ENCODE data around the gene EVI2A. TPM values are rescaled to one million over a fixed set of nuclear protein-coding genes. Genes with fewer than 3 reads are reported as not detected.

Gene EVI2A
- total RNA-seq, 1 experiment from 2014 or later = 2.6 TPM

- DNase-seq (ENCODE audit: unreplicated experiment) = no peak
- peaks cover 21% of the 10 kb centered on the region for H3K36me3 Mint-ChIP-seq (ENCODE audit: insufficient read depth, unreplicated experiment)
- intact Hi-C loops (cut with micrococcal nuclease) = no loop called here
- no peak for TF ChIP-seq CTCF (IDR thresholded peaks at IDR 0.05; ENCODE audit: unreplicated experiment)
- BruUV-seq (replicated peaks) = no TSS peak
- H3K27me3 Mint-ChIP-seq (ENCODE audit: insufficient read depth, unreplicated experiment) = no peaks in the 10 kb centered on the region
- ChIA-PET POLR2A (interaction anchor here (0.6 kb wide), 1 partner anchor 96 kb away, joined by 4 read pairs; no protein-coding TSS in a partner anchor), CTCF (no interaction called here)
- H3K27ac Mint-ChIP-seq (ENCODE audit: low read depth, unreplicated experiment) = peak overlapping the region; percentile 25
- no peak overlapping the region for H3K4me3 Mint-ChIP-seq (ENCODE audit: unreplicated experiment)
- H3K4me1 Mint-ChIP-seq (ENCODE audit: insufficient read depth, unreplicated experiment) = peaks cover 31% of the 10 kb centered on the region
- H3K9me3 Mint-ChIP-seq (ENCODE audit: unreplicated experiment) = no peaks in the 10 kb centered on the region
Observed at GRCh38 chr17:31310260-31310659, 11.2 kb downstream of the EVI2A start.

- Mint-ChIP-seq H3K27me3 (ENCODE audit: insufficient read depth, unreplicated experiment) (no peaks in the 10 kb centered on the region), H3K4me1 (ENCODE audit: insufficient read depth, unreplicated experiment) (peaks cover 31% of the 10 kb centered on the region), H3K27ac (ENCODE audit: low read depth, unreplicated experiment) (peak overlapping the region; percentile 25), H3K36me3 (ENCODE audit: insufficient read depth, unreplicated experiment) (peaks cover 27% of the 10 kb centered on the region), H3K9me3 (ENCODE audit: unreplicated experiment) (no peaks in the 10 kb centered on the region), H3K4me3 (ENCODE audit: unreplicated experiment) (no peak overlapping the region)
- POLR2A ChIA-PET = no interaction called here
- TF ChIP-seq CTCF (IDR thresholded peaks at IDR 0.05; ENCODE audit: unreplicated experiment) = no peak
- no peak for DNase-seq (ENCODE audit: unreplicated experiment)
- CTCF ChIA-PET = no interaction called here
- intact Hi-C loops (cut with micrococcal nuclease) = no loop called here
- BruUV-seq (replicated peaks) = no TSS peak
Observed at GRCh38 chr17:31309556-31309955, 11.9 kb downstream of the EVI2A start.

GRCh38 chr17:31308372-31309334 lies 12.8 kb downstream of the EVI2A start:
- no peaks in the 10 kb centered on the region for H3K27me3 Mint-ChIP-seq (ENCODE audit: insufficient read depth, unreplicated experiment)
- peaks cover 34% of the 10 kb centered on the region for H3K36me3 Mint-ChIP-seq (ENCODE audit: insufficient read depth, unreplicated experiment)
- no peak for TF ChIP-seq CTCF (IDR thresholded peaks at IDR 0.05; ENCODE audit: unreplicated experiment)
- ChIA-PET POLR2A (no interaction called here), CTCF (no interaction called here)
- no peaks in the 10 kb centered on the region for H3K9me3 Mint-ChIP-seq (ENCODE audit: unreplicated experiment)
- H3K4me1 Mint-ChIP-seq (ENCODE audit: insufficient read depth, unreplicated experiment) = peaks cover 26% of the 10 kb centered on the region
- no TSS peak for BruUV-seq (replicated peaks)
- H3K27ac Mint-ChIP-seq (ENCODE audit: low read depth, unreplicated experiment) = peak overlapping the region; percentile 44
- H3K4me3 Mint-ChIP-seq (ENCODE audit: unreplicated experiment) = no peak overlapping the region
- DNase-seq (ENCODE audit: unreplicated experiment) = no peak
- intact Hi-C loops (cut with micrococcal nuclease) = no loop called here

GRCh38 chr17:31307640-31308039 lies 13.8 kb downstream of the EVI2A start:
- Mint-ChIP-seq H3K27ac (ENCODE audit: low read depth, unreplicated experiment) (no peak overlapping the region), H3K4me1 (ENCODE audit: insufficient read depth, unreplicated experiment) (peaks cover 22% of the 10 kb centered on the region), H3K27me3 (ENCODE audit: insufficient read depth, unreplicated experiment) (no peaks in the 10 kb centered on the region), H3K9me3 (ENCODE audit: unreplicated experiment) (no peaks in the 10 kb centered on the region), H3K36me3 (ENCODE audit: insufficient read depth, unreplicated experiment) (peaks cover 34% of the 10 kb centered on the region), H3K4me3 (ENCODE audit: unreplicated experiment) (no peak overlapping the region)
- no TSS peak for BruUV-seq (replicated peaks)
- CTCF ChIA-PET = no interaction called here
- DNase-seq (ENCODE audit: unreplicated experiment) = no peak
- TF ChIP-seq CTCF (IDR thresholded peaks at IDR 0.05; ENCODE audit: unreplicated experiment) = no peak
- intact Hi-C loops (cut with micrococcal nuclease) = no loop called here
- POLR2A ChIA-PET = no interaction called here

All from MCF 10A (cell line).